ENCODE measurements around the gene PTPN22.
A peak's percentile ranks its signal among the peaks of the same experiment; 100 is the strongest.

PTPN22 gene

DNA sequence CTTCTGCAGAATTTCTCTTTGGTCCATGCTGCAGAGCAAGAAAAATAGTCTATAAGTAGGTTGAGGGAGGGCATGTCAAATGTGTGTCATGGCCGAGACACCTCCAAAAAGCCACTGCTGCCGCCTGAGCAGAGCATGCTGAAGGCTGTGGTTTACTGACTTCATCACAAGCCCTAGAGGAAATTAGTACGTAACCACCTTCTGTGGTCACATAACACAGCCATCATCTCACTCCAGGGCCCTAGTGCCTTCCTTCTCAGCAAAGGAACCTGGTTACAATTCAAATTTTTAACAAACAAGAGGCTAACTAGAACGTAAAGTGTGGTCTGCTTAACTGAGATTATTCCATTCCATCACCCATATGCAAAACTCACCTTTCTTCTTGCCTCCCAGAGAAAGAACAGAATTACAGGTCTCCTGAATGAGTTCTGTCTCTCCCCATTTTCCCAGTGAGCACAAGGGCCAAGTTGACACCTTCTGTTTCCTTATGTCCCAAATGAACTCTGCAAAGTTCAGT lies at the start of gene PTPN22:
TSS of gene PTPN22 (minus strand) at position 116 of the 517 bp plus-strand sequence.
- peak; percentile 89 for DNase-seq

DNA sequence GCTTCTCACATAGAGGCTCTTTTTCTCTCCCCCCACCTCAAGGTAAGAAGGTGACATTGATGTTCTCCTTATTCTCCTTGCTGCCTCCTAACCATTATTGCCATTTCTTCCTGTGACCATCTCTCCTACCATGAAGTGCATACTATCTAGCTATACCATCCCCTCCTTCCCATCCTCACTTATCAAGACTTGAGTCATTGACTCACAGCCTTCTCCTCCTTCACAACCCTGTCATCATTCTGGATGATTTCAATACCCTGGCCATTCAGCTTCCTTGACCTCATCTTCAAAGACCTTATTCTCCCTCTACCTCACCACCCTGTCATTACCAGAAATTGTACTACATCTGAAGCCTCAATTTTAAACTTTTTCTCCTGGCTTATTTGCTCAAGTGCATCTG lies 46.7 kb upstream of the PTPN22 start:
- no peak for DNase-seq

DNA sequence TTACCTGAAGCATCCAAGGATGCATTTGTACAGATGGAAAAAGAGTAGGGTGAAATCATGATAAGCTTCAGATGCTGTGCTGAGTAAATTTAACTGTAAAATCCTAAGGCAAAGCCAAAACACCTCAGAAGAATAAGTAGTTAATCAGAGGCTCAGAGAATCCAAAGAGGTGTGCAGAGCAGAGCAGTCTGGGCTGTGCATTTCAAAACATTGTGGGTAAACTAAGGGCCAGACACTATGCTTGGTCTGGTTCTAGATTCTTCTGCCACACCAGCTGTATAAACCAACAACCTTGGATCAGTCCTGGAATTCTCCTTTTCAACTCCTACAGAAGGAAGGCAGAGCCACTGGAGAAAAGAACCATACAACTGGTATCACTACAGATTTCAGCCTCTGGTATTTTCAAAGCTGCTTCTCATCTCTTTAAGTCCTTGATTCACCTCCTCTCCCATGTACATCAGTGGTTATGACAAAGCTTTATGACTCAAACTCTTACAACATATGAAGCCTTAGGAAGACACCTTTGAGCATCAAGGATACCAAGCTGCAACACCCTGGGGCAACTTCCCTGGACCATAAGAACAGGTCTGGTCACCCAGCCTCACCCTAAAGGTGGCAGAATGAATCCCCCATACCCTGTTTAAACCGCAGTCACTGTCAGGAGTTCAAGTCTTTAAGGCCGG lies 46.0 kb upstream of the PTPN22 start:
- no peak for DNase-seq

DNA sequence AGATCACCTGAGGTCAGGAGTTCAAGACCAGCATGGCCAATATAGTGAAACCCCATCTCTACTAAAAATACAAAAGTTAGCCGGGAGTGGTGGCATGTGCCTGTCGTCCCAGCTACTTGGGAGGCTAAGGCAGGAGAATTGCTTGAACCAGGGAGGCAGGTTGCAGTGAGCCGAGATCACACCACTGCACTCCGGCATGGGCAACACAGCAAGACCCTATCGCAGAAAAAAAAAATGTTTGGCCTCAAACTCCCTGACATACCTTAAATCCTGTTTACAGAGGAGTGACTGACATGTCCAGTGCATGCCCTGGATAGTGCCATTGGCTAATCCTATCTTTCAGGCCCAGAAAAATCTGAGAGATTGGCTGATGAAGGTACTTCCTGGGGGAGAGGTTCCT lies 45.5 kb upstream of the PTPN22 start:
- DNase-seq, result no peak

DNA sequence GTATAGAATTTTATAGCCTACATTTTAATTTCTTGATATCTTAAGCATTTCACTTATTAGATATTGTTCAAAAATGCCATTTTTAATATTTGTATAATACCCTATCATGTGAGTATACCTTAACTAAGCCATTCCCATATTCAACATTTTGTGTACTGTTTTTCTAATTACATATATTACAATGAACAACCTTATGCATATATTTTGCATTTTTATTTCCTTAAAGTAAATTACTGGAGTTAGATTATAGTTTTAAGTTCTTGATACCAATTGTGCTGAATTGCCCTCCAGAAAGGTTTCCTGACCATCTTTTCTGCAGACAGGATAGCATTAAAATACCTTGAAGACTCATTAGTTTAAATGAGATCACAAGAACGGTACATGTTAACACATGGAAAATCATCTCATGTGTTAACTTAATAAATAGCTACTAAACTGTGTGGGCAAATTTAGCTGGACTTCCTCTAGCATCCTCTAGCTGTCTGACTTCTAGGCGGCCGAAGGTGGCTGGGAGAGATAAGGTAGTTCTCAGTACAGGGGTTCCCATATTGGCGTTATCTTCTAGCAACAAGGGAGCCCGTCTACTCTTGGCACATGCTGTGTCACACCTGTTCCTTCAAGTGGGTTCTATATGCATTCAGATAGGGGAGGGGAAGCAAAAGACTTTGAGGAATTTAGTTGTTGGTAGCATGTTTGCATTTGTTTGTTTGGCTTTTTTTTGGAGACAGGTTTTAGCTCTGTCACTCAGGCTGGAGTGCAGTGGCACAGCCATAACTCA lies 42.6 kb upstream of the PTPN22 start:
- no peak for DNase-seq

DNA sequence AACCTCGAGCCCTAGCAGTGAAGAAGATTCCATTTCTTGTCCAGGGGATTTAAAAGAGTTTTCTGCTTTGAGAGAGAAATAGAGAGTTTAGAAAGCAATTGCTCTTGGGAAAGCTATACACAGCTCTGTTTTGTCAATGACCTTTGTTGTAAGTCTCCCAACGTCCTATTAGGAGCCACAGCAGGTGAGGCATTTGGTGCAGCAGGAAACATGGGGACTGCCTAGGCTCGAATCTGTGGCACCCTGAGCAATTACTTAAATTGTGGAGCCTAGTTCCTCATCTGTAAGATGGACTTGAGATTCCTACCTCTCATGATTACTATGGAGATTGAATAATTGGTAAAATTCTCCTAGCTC lies 41.8 kb upstream of the PTPN22 start:
- no peak for DNase-seq

DNA sequence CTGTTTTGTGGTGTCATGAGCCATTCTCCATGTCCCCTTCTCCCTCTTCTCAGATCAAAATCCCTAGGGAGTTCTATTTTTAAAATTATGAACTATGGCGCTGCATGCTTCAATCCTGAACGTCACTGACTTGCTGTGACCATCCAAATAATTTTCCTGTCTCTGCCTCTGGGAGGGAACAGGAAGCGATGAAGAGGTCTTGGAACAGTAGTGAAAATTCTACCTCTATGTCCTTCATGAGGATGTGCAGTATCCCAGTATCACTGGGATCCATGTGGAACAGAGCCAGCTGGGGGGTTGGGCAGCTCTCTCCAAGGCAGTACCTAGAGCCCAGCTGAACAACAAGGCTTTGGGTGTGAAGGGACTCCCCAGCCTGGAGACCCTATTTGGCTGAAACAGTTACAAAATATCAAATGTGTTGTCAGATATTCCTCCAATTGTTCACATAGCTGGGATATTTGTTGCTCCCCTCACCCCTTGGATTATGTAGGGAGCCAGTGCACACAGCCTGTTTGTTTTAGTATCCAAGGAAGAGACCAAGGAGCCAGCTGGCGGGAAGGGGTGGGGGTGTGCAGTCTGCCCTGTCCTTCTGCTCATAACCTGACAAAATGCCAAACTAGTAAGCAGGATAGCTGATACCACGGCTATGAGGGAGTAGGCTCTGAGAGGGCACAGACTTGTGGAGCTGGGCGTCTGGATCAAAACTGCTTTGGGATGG lies 41.2 kb upstream of the PTPN22 start:
- DNase-seq, result no peak

DNA sequence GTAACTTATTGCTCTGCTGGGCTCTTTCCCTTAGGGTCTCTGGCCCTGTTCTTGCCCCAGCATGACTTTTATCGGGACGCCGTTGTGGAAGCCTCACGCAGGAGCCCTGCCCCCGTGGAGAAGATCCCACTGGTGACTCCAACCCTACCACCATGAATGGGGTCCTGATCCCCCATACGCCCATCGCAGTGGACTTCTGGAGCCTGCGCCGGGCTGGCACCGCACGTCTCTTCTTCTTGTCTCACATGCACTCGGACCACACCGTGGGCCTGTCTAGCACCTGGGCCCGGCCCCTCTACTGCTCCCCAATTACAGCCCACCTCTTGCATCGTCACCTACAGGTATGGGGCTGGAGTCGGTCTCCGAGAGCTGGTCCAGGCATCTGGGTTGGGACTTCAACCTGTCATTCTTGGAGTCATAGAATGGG lies 33.9 kb upstream of the PTPN22 start:
- DNase-seq, result no peak

DNA sequence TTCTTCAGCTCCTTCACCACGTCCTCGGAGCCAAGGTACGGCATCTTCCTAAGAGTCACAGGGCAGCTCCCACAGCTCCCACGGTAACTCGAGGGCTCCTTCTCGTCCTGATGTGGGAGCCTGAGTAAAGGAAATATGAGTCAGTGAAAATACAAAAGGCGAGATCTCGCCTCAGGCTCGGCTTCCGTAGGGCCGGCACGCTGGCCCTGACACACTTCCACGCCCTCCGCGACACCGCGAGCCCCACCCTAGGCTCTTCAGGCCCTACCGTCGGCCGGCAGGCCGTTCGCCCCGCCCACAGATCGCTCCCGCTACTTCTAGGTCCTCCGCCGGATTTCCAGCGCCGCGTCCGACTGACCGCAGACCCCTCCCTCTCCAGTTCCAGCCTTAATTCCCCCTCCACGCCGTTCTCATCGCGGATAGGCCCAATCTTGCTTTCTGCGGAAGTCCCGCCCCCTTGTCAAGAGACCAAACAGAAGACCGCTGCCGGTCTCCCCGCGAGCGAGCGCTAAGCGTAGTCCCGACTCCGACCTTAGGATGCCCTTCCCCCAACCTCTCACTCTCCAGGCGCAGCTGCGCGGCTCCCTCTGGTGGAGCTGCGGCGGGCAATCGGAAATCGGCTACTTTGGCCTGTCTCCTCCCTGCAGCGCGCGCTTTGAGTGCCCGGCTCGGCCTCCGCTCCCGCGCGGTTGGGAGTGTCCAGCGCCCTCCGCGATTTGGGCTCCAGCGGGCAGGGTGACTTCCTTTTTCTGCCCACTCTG lies 33.3 kb upstream of the PTPN22 start, which contains the start of the genes AP4B1 and DCLRE1B:
TSS of gene AP4B1 (minus strand) at position 126 of the 761 bp plus-strand sequence. CDS start at position 44, 82 bp downstream.
TSS of gene DCLRE1B (plus strand) at position 653 of the 761 bp plus-strand sequence. CDS start 261 bp downstream, outside the sequence.
- DNase-seq, result peak; percentile 99

DNA sequence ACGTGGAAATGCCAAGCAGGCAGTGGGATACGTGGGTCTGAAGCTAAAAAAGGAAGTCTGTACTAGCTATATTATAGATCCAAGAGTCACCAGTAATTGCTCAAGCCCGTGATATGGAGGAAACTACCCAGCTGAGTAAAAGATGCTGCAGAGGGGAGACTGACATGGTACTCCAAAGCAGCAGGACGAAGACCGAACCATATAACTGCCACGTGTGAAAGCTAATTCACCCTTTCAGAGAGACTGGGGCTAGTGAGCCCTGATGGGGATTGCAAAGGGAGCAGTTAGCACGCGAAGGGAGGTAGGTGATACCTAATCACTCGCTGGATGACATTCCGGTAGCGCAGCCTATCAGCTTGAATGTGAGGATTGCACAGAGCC lies 32.8 kb upstream of the PTPN22 start:
- no peak for DNase-seq

DNA sequence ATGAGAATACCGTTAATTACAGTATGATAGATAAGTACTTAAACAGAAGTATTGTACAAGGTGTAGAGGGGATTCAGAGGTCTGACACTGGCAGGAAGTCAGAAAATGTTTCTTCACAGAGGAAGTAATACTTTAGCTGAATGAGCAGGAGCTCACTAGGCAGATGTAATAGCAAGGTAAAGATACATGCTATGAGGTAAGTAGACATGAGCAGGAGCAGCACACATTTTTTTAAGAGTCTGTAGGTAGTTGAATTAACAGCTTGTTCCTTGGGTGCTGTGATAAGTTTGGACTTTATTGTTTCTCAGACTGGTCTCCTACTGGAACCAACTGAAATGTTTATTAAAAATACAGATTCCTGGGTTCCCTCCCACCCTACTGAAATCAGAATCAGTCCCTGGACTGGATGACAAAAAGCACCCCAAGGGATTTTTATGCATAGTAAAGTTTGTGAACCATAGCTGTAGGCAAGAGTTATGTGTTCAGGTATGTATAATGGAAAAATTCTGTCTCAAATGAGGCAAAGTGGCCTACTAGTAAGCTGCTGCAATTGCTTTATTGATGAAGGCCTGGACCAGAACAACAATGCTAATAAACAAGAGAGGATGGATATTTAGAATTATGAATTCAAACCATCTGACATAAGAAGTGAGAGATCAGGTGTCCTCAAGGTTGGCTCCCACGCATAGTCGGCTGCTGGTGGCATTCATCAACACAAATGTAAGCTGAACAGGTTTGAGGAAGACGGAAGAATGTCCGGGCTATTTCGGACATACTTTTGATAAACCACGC lies 32.2 kb upstream of the PTPN22 start:
- peak; percentile 25 for DNase-seq

DNA sequence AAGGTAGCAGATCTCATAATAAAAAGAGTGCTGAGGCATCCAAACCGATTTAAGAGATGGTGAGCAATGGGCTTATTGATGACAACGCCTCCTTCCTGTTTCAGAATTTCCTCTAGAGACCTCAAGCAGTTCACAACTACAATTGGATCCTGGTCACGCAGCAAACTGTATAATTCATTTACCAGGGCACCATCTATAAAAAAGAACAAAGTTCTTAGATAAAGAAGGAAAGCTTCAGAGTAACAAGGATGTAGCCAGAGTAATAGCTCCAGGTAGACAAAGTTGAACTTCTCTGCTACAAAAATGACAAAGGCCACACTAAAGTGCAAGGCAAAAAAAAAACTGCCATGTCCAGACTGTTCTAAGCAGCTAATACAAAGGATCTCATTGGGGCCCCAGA lies 29.7 kb upstream of the PTPN22 start:
- no peak for DNase-seq

DNA sequence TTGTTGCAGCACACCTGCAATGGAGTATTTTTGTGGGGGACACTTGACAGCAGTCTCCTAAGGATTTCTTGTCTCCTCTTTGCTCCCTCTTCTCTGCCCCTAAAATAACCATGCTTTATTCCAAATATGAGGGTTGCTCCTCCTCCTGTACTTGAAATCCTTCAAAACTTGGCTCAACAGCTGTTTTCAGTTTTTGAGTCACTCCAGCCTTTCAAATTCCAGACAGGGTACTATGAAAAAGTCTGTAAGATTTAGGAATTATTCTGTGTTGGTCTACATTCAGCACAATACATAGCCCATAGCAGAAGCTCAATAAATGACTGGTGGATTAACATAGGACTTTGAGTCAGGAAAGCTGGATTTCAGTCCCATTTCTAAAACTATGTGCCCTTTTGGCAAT lies 27.6 kb upstream of the PTPN22 start:
- no peak for DNase-seq

DNA sequence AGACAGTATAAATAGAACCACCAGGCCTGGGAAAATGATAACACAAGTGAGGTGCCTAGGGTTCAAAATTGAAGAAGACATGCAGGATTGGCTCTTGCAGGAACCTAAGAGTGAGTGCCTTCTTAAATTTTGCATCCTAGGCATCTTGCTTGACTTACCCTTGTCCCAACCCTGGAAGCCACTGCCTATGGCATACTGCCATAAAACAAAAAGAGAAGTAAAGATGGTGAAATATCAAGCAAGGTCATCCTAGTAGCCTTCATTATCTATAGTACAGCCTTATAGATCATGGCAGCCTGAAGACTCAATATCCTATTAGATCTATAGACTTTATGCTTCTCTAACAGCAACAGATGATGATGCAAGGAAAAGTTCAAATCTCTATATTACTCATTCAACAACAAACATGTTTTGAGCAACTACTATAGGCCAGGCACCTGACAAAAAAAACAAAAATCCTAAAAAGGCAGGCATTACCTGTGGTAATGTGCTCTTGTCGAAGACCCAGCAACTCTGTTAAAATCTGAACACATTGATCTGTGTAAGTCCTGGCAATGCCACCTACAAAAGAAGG lies 26.8 kb upstream of the PTPN22 start:
- DNase-seq, result no peak

DNA sequence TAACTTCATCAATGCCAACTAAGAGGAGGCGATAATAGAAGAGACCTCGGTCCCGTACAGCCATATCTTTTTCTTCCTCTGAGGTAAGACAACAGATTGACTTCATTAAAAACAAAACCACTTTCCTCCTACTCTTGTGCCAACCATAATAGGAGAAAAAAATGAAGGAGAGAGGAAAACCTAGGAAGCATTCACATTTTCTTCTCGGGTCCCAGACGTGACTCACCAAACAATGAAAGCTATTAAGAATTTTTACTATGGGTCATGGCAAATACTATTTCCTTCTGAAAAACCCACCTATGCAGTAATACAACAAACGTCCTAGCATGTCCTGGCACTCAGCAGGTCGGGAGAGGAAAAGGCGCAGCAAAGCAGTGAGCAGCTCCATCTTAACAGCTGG lies 24.4 kb upstream of the PTPN22 start:
- DNase-seq, result no peak

DNA sequence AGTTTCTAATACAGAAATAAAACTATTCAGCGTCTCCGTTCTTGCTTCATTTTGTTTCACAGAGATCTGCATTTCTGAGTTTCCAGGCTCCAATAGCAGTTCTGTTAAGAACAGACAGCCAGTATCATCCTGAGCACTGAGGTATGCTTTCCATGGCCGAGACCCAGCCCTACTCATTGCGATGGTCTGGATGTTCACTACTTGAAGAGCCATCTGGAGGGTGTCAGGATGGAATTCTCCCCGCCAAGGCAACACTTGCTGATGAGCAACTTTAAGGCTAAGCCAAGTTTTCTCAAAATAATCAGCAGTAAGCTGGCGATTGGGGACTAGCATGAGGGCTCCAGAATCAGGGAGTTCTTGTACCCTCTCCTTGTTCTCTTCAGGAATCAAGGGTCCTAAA lies 23.6 kb upstream of the PTPN22 start:
- no peak for DNase-seq

DNA sequence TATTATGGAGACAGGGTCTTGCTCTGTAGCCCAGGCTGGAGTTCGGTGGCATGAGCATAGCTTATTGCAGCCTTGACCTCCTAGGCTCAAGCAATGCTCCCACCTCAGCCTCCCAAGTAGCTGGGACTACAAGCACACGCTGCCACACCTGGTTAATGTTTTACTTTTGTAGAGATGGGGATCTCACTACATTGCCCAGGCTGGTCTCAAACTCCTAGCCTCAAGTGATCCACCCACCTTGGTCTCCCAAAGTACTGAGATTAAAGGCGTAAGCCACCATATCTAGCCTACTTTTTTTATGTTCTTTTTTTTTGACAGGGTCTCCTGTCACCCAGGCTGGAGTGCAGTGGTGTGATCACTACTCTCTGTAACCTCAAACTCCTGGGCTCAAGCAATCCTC lies 21.8 kb upstream of the PTPN22 start:
- DNase-seq, result no peak

DNA sequence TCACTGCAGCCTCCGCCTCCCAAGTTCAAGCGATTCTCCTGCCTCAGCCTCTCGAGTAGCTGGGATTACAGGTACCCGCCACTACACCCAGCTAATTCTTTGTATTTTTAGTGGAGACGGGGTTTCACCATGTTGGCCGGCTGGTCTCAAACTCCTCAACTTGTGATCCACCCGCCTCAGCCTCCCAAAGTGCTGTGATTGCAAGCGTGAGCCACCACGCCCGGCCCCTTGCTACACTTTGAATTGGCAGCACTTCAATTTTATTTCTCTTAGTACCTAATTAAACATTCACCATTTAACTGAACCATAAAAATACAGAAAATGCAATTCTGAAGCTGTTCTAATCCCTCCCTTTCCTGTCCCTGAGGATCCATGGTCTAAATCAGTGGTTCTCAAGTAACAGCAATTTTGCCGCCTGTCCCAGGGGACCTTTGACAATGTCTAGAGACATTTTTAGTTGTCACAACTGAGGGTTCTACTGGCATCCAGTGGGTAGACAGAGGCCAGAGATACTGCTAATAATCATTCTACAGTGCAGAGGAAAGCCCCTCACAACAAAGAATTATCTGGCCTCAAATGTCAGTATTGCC lies 20.2 kb upstream of the PTPN22 start:
- no peak for DNase-seq

DNA sequence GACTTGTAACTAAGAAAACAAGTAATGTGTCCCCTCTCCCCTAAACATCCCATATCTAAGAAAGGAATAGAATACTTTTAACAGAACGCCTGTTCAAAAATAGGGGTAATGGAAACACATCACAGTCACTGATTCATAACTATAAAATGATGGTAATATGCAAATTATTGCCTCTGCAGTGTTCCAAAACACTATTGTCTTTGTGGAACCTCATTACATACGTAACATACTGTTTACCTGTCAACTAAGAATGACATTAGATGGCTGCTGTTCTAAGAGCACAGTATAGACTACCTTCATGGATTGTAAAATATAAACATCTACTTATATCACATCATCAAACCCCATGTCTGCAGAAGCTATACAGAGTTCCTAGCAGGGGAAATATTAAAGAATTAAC lies 19.3 kb upstream of the PTPN22 start:
- DNase-seq, result no peak

DNA sequence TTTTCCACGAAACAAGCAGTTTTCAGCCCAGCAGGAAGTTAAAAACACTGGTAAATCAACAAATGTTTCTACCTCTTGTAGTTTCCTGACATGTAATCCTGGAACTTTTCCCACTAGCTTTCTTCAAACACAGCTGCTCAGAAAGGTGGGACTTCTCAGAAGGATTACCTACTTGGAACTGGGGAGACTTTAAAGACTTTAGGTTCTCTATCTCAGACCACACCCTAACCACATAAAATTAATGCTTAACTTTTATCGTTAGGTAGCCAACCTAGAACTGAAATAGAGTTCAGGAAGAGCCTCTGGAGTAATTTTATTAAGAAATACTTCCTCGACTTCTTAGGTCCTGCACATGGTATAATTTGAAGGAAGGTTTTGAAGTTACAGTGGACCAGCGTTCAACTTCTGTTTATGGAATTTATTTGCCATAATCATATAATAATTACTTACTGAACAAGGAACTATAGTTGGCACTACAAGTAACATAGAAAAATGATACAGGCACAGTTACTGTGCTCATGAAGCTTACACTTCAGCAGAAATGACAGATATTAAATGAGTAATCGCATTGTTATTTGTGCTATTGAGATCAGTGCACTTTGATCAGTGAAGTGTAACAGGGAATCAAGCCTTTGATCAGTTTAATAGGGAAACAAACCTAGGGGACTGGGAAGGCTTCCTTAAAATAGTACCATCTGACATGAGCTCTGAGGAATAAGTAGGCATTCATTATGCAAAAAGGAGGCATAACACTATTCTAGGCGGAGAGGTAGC lies 16.1 kb upstream of the PTPN22 start, which contains the start of gene BCL2L15:
TSS of gene BCL2L15 (minus strand) at position 180 of the 774 bp plus-strand sequence. CDS start 206 bp downstream, outside the sequence.
- DNase-seq, result no peak

All from CD4-positive, alpha-beta T cell treated with Interleukin-10 for 1 hour (primary cell).